Astrocyte of the spinal cord (primary cell): ENCODE measurements around the gene CDIPT.

ENCODE experiments used
- DNase-seq: peaks from one replicate; pipeline ENCODE4 v3.0.0; 2011; ENCODE audit warnings: low read depth, low spot score
- H3K4me3 ChIP-seq: 2 replicates; pipeline ENCODE4 v1.5.1; 2011; ENCODE audit warnings: low read depth, mild to moderate bottlenecking, low read length, moderate library complexity
- CTCF ChIP-seq: IDR thresholded peaks from 2 replicates; pipeline ENCODE4 v1.5.1; 2012; ENCODE audit warnings: low read depth, mild to moderate bottlenecking, low read length, inconsistent platforms
- in situ Hi-C: cut with HindIII; loops from 2 replicates; pipeline ENCODE4 v1.10.0; 2017; ENCODE audit warnings: low sequenced_read_pairs

CDIPT gene

GRCh38 chr16:29883987-29884386, 21.0 kb upstream of the CDIPT start:
- H3K4me3 ChIP-seq, result no peak overlapping the region
- in situ Hi-C loops, result no loop called here
- no peak for DNase-seq
- TF ChIP-seq CTCF, result no peak

- TF ChIP-seq CTCF, result no peak
- no peak for DNase-seq
- no peak overlapping the region for H3K4me3 ChIP-seq
- in situ Hi-C loops, result no loop called here
These were observed 18.0 kb upstream of the CDIPT start for GRCh38 chr16:29881050-29881449.

GRCh38 chr16:29878172-29878571, 15.1 kb upstream of the CDIPT start:
- in situ Hi-C loops, result no loop called here
- TF ChIP-seq CTCF, result no peak
- H3K4me3 ChIP-seq, result no peak overlapping the region
- DNase-seq, result no peak

GRCh38 chr16:29877266-29877961, 14.4 kb upstream of the CDIPT start:
- no peak for TF ChIP-seq CTCF
- no peak overlapping the region for H3K4me3 ChIP-seq
- in situ Hi-C loops, result no loop called here
- no peak for DNase-seq

DNA sequence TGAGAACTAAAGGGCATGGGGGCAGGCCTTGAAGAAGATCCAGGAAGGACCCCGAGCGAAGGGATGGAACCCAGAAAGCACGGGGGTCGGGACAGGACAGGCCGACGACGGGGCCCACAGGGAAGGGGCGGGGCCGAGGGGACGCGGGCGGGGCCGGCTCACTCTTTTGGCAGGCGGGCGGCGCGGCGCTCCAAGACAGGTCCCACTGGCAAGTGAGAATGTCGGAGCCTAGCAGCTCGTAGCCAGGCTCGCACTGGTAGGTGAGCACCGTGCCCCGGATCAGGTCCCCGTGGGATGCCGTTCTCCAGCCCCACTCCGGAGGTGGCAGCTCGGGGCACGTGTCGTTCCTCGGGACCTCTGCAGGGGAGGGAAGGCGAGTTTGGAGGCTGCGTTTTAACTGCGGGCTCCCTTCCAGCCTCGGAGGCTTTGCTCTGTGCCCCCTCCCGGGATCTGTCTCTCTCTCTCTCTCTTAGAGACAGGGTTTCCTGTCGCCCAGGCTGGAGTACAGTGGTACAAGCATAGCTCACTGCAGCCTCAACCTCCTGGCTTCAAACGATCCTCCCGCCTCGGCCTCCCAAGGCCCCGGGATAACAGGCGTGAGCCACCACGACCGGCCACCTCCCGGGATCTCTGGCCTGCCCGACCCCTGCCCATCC, 13.7 kb upstream of the CDIPT start:
- in situ Hi-C loops, result no loop called here
- no peak for TF ChIP-seq CTCF
- no peak for DNase-seq
- H3K4me3 ChIP-seq, result no peak overlapping the region

- no peak for TF ChIP-seq CTCF
- no peak overlapping the region for H3K4me3 ChIP-seq
- in situ Hi-C loops, result no loop called here
- DNase-seq, result no peak
These were observed 13.2 kb upstream of the CDIPT start for GRCh38 chr16:29876217-29876593.
